C4-2B (cell line): ENCODE measurements around the gene TAGLN.
A peak's percentile ranks its signal among the peaks of the same experiment; 100 is the strongest.

Experiments
- H3K27ac ChIP-seq: fragments of 450-650 bp; 2 replicates; pipeline ENCODE4 v1.5.1; 2017
- CTCF ChIP-seq: fragments of 450-650 bp; conservative IDR thresholded peaks from 2 replicates; pipeline ENCODE4 v1.5.1; 2017; ENCODE audit warnings: mild to moderate bottlenecking
- ZFX ChIP-seq: fragments of 450-650 bp; IDR thresholded peaks from 2 replicates; pipeline ENCODE4 v1.6.1; 2017

TAGLN gene

GRCh38 chr11:117226388-117227385, 27.5 kb downstream of the TAGLN start:
- H3K27ac ChIP-seq, result no peak overlapping the region
- TF ChIP-seq CTCF, result peak; percentile 86
- no peak for TF ChIP-seq ZFX

- TF ChIP-seq CTCF, result no peak
- TF ChIP-seq ZFX, result no peak
- H3K27ac ChIP-seq, result no peak overlapping the region
These were observed 28.9 kb downstream of the TAGLN start for GRCh38 chr11:117228091-117228490.

- no peak overlapping the region; the same call in 1 of the 2 replicates for H3K27ac ChIP-seq
These were observed 30.2 kb downstream of the TAGLN start for GRCh38 chr11:117229411-117229810.

GRCh38 chr11:117229931-117230285, 30.7 kb downstream of the TAGLN start:
- H3K27ac ChIP-seq, result no peak overlapping the region; the same call in 1 of the 2 replicates
- TF ChIP-seq CTCF, result no peak
- TF ChIP-seq ZFX, result no peak

More at GRCh38 chr11:117229411-117229810, 30.2 kb downstream of the TAGLN start:
- TF ChIP-seq ZFX, result no peak
- no peak for TF ChIP-seq CTCF

- TF ChIP-seq CTCF, result no peak
- TF ChIP-seq ZFX, result no peak
- peak overlapping the region; percentile 89 for H3K27ac ChIP-seq
These were observed 31.3 kb downstream of the TAGLN start for GRCh38 chr11:117230286-117230961.

GRCh38 chr11:117230999-117231841, 32.0 kb downstream of the TAGLN start:
- H3K27ac ChIP-seq, result peak overlapping the region; percentile 89
- TF ChIP-seq ZFX (no peak), CTCF (no peak)
